Kidney (tissue), 14 donors: Measurements from ENCODE around the gene RERE. TPM values are rescaled to one million over a fixed set of nuclear protein-coding genes. Genes with fewer than 3 reads are reported as not detected.

Source experiments
- DNase-seq, 5 donors: peaks; one replicate each; pipeline ENCODE4 v3.0.0-alpha.2; 2013 to 2020
- FAIRE-seq: peaks from 2 replicates; lab custom pipeline; 2012; peaks lifted over from hg19 to GRCh38; lab: Jason Lieb, UNC
- H3K27ac ChIP-seq, 2 donors: one replicate each; pipeline ENCODE4 v1.7.0; 2013; ENCODE audit warnings: low read depth in 2 of 2, low read length in 2 of 2, inconsistent platforms in 1 of 2
- H3K27me3 ChIP-seq: one replicate; pipeline ENCODE4 v1.7.1; 2013; ENCODE audit warnings: low read length, inconsistent platforms; ENCODE audit not compliant: control insufficient read depth, insufficient read depth
- H3K36me3 ChIP-seq, 3 donors: one replicate each; pipeline versions ENCODE4 v1.7.0 to v1.7.1; 2013; ENCODE audit warnings: low read length in 3 of 3, control low read depth in 1 of 3, inconsistent platforms in 1 of 3; ENCODE audit not compliant: insufficient read depth in 3 of 3, control insufficient read depth in 2 of 3
- H3K4me1 ChIP-seq, 3 donors: one replicate each; pipeline versions ENCODE4 v1.7.0 to v1.7.1; 2013; ENCODE audit warnings: low read length in 3 of 3, inconsistent platforms in 1 of 3, low read depth in 1 of 3; ENCODE audit not compliant: control insufficient read depth in 2 of 3, insufficient read depth in 2 of 3
- H3K4me3 ChIP-seq, 3 donors: one replicate each; pipeline versions ENCODE4 v1.7.0 to v1.8.1; 2013; ENCODE audit warnings: low read length in 3 of 3, control low read depth in 1 of 3, inconsistent platforms in 1 of 3
- H3K9ac ChIP-seq, 3 donors: one replicate each; pipeline versions ENCODE4 v1.7.0 to v1.7.1; 2013; ENCODE audit warnings: low read length in 3 of 3, control low read depth in 1 of 3, inconsistent platforms in 1 of 3
- H3K9me3 ChIP-seq, 3 donors: one replicate each; pipeline versions ENCODE4 v1.7.0 to v1.7.1; 2013; ENCODE audit warnings: low read length in 3 of 3, control low read depth in 1 of 3, inconsistent platforms in 1 of 3; ENCODE audit not compliant: control insufficient read depth in 2 of 3, insufficient read depth in 1 of 3
- intact Hi-C: fragments of 100-400 bp; cut with DNase I; formaldehyde crosslinking; loops from one replicate; pipeline ENCODE4 v1.11.1; 2022
- polyA plus RNA-seq: library from polyadenylated mRNA; stranded (reverse); fragments of 350-450 nt; fragmentation: Illumina TruSeq; extraction: RNeasy Lipid Tissue Mini Kit (QIAGEN cat#74804); gene quantifications from one replicate; pipeline ENCODE4 v1.2.3, GENCODE V29; 2014; ENCODE audit warnings: low read depth, low replicate concordance; ENCODE audit not compliant: insufficient read depth
- total RNA-seq: library from RNA; stranded (reverse); fragmentation: NEBNext Ultra II Directional; extraction: Animal tissue kit (Norgen Biotek cat#: 25700); gene quantifications from one replicate; pipeline ENCODE4 v1.2.1, GENCODE V29; 2021
- TF ChIP-seq, protein P1 (sequence below): IDR thresholded peaks from 3 replicates; pipeline ENCODE4 v1.5.1; 2012; ENCODE audit warnings: mild to moderate bottlenecking, moderate library complexity, borderline replicate concordance; ENCODE audit not compliant: insufficient read depth; ENCODE audit errors: extremely low read depth
- donor health status: control.
- donor health status: control.
- donor health status: control.
- donor health status: control.
- donor health status: control.
- donor health status: DM: yes; HTN: yes; CAD: no.
- donor health status: Normal renal cell carcinoma (clear cell type).

Gene RERE
- total and polyA plus RNA-seq, 2 donors from 2014 or later: 37.2 to 176 TPM

DNA sequence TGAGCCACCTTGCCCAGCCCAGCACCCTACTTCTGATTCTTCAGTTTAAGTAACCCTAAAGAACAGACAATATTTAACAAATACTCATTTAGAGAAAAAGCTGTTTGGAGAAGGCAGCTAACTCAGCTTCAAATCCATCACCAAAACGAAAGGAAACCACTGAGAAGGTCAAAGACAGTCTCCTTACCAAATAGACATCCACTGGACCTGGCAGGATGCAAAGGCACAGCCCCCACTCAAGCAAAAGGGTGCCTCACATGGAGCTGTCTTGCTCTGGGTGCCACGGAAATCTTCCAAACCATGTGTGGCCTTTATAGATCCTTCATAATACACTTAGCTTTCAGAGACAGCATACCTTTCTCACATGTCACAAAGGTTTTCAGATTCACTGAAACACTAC is 165.5 kb downstream of the RERE start:
- intact Hi-C loops: no loop called here
- H3K9ac ChIP-seq: no peak overlapping the region
- H3K4me1 ChIP-seq: peaks cover 0 to 7% (median 5%) of the 10 kb centered on the region in 3 donors
- H3K36me3 ChIP-seq: peaks cover 0 to 4% (median 2%) of the 10 kb centered on the region in 3 donors
- DNase-seq: no peak
- H3K27ac ChIP-seq: no peak overlapping the region
- no peak for FAIRE-seq
- TF ChIP-seq, protein P1, sequence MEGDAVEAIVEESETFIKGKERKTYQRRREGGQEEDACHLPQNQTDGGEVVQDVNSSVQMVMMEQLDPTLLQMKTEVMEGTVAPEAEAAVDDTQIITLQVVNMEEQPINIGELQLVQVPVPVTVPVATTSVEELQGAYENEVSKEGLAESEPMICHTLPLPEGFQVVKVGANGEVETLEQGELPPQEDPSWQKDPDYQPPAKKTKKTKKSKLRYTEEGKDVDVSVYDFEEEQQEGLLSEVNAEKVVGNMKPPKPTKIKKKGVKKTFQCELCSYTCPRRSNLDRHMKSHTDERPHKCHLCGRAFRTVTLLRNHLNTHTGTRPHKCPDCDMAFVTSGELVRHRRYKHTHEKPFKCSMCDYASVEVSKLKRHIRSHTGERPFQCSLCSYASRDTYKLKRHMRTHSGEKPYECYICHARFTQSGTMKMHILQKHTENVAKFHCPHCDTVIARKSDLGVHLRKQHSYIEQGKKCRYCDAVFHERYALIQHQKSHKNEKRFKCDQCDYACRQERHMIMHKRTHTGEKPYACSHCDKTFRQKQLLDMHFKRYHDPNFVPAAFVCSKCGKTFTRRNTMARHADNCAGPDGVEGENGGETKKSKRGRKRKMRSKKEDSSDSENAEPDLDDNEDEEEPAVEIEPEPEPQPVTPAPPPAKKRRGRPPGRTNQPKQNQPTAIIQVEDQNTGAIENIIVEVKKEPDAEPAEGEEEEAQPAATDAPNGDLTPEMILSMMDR: no peak
- H3K9me3 ChIP-seq: no peaks in the 10 kb centered on the region
- no peaks in the 10 kb centered on the region for H3K27me3 ChIP-seq
- H3K4me3 ChIP-seq: no peak overlapping the region

DNA sequence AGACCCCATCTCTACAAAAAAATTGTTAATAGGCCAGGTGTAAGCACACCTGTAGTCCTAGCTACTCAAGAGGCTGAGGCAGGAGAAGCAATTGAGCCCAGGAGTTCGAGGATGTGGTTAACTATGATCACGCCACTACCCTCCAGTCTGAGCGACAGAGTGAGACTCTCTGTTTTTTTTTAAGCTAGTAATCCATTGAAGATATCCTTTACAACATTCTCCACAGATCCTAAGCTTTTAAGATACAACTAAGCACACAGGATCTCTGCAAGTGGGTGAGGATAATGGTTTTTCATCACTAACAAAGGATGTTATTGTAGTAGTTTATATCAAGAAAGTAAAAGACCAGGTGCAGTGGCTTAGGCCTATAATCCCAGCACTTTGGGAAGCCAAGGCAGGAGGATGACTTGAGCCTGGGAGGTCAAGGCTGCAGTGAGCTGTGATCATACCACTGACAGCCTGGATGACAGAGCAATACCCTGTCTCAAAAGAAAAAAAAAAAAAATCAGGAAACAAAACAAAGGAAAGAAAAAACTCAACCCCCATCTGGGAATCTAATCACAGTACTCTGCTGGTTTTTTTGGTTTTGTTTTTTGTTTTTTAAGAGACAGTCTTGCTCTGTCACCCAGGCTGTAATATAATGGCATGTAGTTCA is 166.1 kb downstream of the RERE start:
- H3K27ac ChIP-seq: no peak overlapping the region
- no peaks in the 10 kb centered on the region for H3K27me3 ChIP-seq
- no peak for FAIRE-seq
- peaks cover 0 to 7% (median 5%) of the 10 kb centered on the region in 3 donors for H3K4me1 ChIP-seq
- DNase-seq: no peak
- H3K9ac ChIP-seq: no peak overlapping the region
- intact Hi-C loops: no loop called here
- TF ChIP-seq, protein P1: no peak
- H3K36me3 ChIP-seq: peaks cover 0 to 4% (median 2%) of the 10 kb centered on the region in 3 donors
- H3K9me3 ChIP-seq: no peaks in the 10 kb centered on the region
- H3K4me3 ChIP-seq: no peak overlapping the region

DNA sequence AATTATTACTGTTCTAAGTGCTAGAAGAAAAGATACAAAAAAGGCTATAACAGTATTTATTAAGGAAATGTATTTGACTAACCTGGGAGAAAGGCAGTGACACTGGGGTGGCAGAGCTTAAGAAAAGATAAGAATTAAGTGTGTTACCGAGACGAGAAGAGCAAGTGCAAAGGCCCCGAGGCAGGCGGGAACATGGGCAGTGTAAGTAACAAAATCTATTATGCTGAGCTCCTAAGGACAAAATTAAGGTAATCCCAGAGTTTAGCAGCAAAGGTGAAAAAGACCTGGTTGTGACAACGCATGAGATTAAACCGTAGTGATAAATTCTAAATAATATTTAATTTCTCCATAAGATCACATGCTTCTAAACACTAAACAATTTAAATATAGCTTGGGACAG is 167.6 kb downstream of the RERE start:
- Histone ChIP-seq H3K4me1 (peaks cover 0 to 7% (median 5%) of the 10 kb centered on the region in 3 donors), H3K9ac (no peak overlapping the region), H3K9me3 (no peaks in the 10 kb centered on the region), H3K27ac (no peak overlapping the region), H3K36me3 (no peaks in the 10 kb centered on the region), H3K4me3 (no peak overlapping the region), H3K27me3 (no peaks in the 10 kb centered on the region)
- FAIRE-seq: no peak
- intact Hi-C loops: no loop called here
- DNase-seq: no peak
- TF ChIP-seq, protein P1: no peak
